Smooth muscle cell (in vitro differentiated cells): ENCODE measurements around the gene BOC. TPM values are rescaled to one million over a fixed set of nuclear protein-coding genes. Genes with fewer than 3 reads are reported as not detected.

ENCODE experiments used
- DNase-seq: peaks from one replicate; lab custom pipeline; 2025; ENCODE audit not compliant: unreplicated experiment; lab: John Stamatoyannopoulos, UW
- H2AFZ ChIP-seq: fragments of 200-600 bp; sonication (generic); 2 replicates; pipeline ENCODE4 v1.6.0; 2016; ENCODE audit warnings: antibody characterized with exemption, low read depth, mild to moderate bottlenecking
- H3F3A ChIP-seq: fragments of 200-600 bp; sonication (generic); 2 replicates; pipeline ENCODE4 v1.6.0; 2017; ENCODE audit warnings: antibody characterized with exemption, low read depth
- H3K27ac ChIP-seq: fragments of 200-600 bp; sonication (generic); 2 replicates; pipeline ENCODE4 v1.5.1; 2016; ENCODE audit warnings: low read depth, mild to moderate bottlenecking
- H3K27me3 ChIP-seq: fragments of 200-600 bp; sonication (generic); 2 replicates; pipeline ENCODE4 v1.6.1; 2016; ENCODE audit warnings: low read depth, mild to moderate bottlenecking
- H3K36me3 ChIP-seq: fragments of 200-600 bp; sonication (generic); 2 replicates; pipeline ENCODE4 v1.5.1; 2016; ENCODE audit warnings: low read depth
- H3K4me1 ChIP-seq: fragments of 200-600 bp; sonication (generic); 2 replicates; pipeline ENCODE4 v1.5.1; 2016; ENCODE audit warnings: low read depth
- H3K4me2 ChIP-seq: fragments of 200-600 bp; sonication (generic); 2 replicates; pipeline ENCODE4 v1.6.0; 2016; ENCODE audit warnings: mild to moderate bottlenecking
- H3K4me3 ChIP-seq: fragments of 200-600 bp; sonication (generic); 2 replicates; pipeline ENCODE4 v1.5.1; 2016; ENCODE audit warnings: mild to moderate bottlenecking
- H3K79me2 ChIP-seq: fragments of 200-600 bp; sonication (generic); 2 replicates; pipeline ENCODE4 v1.6.0; 2016; ENCODE audit warnings: low read depth, mild to moderate bottlenecking
- H3K9ac ChIP-seq: fragments of 200-600 bp; sonication (generic); 2 replicates; pipeline ENCODE4 v1.6.0; 2016; ENCODE audit warnings: low read depth
- H3K9me3 ChIP-seq: fragments of 200-600 bp; sonication (generic); replicated peaks from 2 replicates; pipeline ENCODE4 v1.5.1; 2016; ENCODE audit warnings: low read depth
- H4K20me1 ChIP-seq: fragments of 200-600 bp; sonication (generic); 2 replicates; pipeline ENCODE4 v1.6.0; 2016; ENCODE audit warnings: low read depth
- CTCF ChIP-seq: fragments of 200-600 bp; sonication (generic); IDR thresholded peaks from 2 replicates; pipeline ENCODE4 v1.5.1; 2017; ENCODE audit warnings: borderline replicate concordance, mild to moderate bottlenecking, antibody characterized with exemption; ENCODE audit not compliant: insufficient read depth, poor library complexity, severe bottlenecking
- WGBS: methylation state at CpG from one replicate; pipeline ENCODE4 v1.1.7; 2016; ENCODE audit warnings: low lambda C conversion rate; 5-methylcytosine and 5-hydroxymethylcytosine counted together
- polyA plus RNA-seq: library from polyadenylated mRNA; unstranded; fragments of >200 nt; fragmentation: Nextera tagmentation; extraction: Ambion mirVana; gene quantifications from 2 replicates; pipeline ENCODE4 v1.2.1, GENCODE V29; 2016
- total RNA-seq: library from RNA; depleted of rRNA; stranded (reverse); fragments of >200 nt; gene quantifications from 2 replicates; pipeline ENCODE4 v1.2.3, GENCODE V29; 2014

Gene BOC
- total and polyA plus RNA-seq, 2 experiments from 2014 or later, result 19.5 to 31.2 TPM

GRCh38 chr3:113234688-113235260, 23.4 kb downstream of the BOC start:
- Histone ChIP-seq H3K79me2 (no peaks in the 10 kb centered on the region), H3K4me1 (peaks cover 38% of the 10 kb centered on the region), H3K9me3 (no peaks in the 10 kb centered on the region), H3K4me2 (no peak overlapping the region), H3K27ac (peak overlapping the region; percentile 8), H2AFZ (no peak overlapping the region), H3K27me3 (no peaks in the 10 kb centered on the region), H3K4me3 (no peak overlapping the region), H3F3A (peaks cover 18% of the 10 kb centered on the region), H3K36me3 (peaks cover 4% of the 10 kb centered on the region), H4K20me1 (peaks cover 17% of the 10 kb centered on the region), H3K9ac (no peak overlapping the region)
- TF ChIP-seq CTCF, result no peak
- whole genome bisulfite sequencing, result 66% methylated on average over 6 of the region's 6 CpGs
- DNase-seq, result no peak

- Histone ChIP-seq H3K4me3 (no peak overlapping the region), H3K79me2 (no peaks in the 10 kb centered on the region), H3K36me3 (peaks cover 4% of the 10 kb centered on the region), H3K27me3 (no peaks in the 10 kb centered on the region), H3K4me2 (no peak overlapping the region), H4K20me1 (peaks cover 3% of the 10 kb centered on the region), H3F3A (no peaks in the 10 kb centered on the region), H3K4me1 (peaks cover 42% of the 10 kb centered on the region), H2AFZ (no peak overlapping the region), H3K9me3 (no peaks in the 10 kb centered on the region), H3K9ac (no peak overlapping the region), H3K27ac (no peak overlapping the region)
- no peak for DNase-seq
- WGBS, result 95% methylated on average over 2 of the region's 2 CpGs
- no peak for TF ChIP-seq CTCF
Observed at GRCh38 chr3:113238503-113238902, 27.1 kb downstream of the BOC start.

DNA sequence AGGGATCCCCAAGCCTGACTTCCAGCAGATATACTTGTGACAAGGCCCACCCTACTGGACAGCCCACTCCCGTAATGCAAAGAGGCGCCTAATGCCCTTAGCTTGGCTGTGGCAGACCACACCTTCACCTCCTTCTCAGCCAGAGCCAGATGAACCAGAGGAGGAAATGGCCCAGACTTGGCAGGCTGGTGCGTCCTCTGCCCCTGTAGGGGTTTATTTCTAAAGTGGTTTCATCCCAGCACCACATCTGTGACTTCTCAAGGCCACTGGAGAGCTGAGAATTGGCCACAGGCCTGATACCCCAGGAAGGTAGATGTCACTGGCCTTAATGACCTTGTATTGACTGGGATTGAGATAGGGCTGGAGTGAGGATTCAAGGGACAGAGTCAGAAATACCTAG, 29.5 kb downstream of the BOC start:
- no peaks in the 10 kb centered on the region for H3K9me3 ChIP-seq
- H3K4me3 ChIP-seq, result no peak overlapping the region
- TF ChIP-seq CTCF, result no peak
- H3K4me2 ChIP-seq, result peak overlapping the region; percentile 80
- peak overlapping the region; percentile 94 for H3K27ac ChIP-seq
- H3K9ac ChIP-seq, result peak overlapping the region; percentile 82
- no peaks in the 10 kb centered on the region for H3F3A ChIP-seq
- no peaks in the 10 kb centered on the region for H4K20me1 ChIP-seq
- WGBS, result 78% methylated on average over 3 of the region's 3 CpGs
- no peaks in the 10 kb centered on the region for H3K27me3 ChIP-seq
- H3K4me1 ChIP-seq, result peaks cover 33% of the 10 kb centered on the region
- H2AFZ ChIP-seq, result no peak overlapping the region
- peaks cover 4% of the 10 kb centered on the region for H3K79me2 ChIP-seq
- H3K36me3 ChIP-seq, result peaks cover 4% of the 10 kb centered on the region
- DNase-seq, result no peak

- Histone ChIP-seq H3K9me3 (no peaks in the 10 kb centered on the region), H3K9ac (peak overlapping the region; percentile 82), H2AFZ (peak overlapping the region; percentile 45), H3K4me2 (peak overlapping the region; percentile 80), H3K27ac (peak overlapping the region; percentile 94), H3K27me3 (no peaks in the 10 kb centered on the region), H4K20me1 (no peaks in the 10 kb centered on the region), H3K4me3 (peak overlapping the region; percentile 22), H3K36me3 (peaks cover 4% of the 10 kb centered on the region), H3K4me1 (peaks cover 40% of the 10 kb centered on the region), H3K79me2 (peaks cover 4% of the 10 kb centered on the region), H3F3A (peaks cover under 1% of the 10 kb centered on the region)
- TF ChIP-seq CTCF, result no peak
- WGBS, result 26% methylated on average over 7 of the region's 7 CpGs
- no peak for DNase-seq
Observed at GRCh38 chr3:113241292-113242095, 30.1 kb downstream of the BOC start.
